ENCODE measurements around the gene TMEM145.

Gene TMEM145

DNA sequence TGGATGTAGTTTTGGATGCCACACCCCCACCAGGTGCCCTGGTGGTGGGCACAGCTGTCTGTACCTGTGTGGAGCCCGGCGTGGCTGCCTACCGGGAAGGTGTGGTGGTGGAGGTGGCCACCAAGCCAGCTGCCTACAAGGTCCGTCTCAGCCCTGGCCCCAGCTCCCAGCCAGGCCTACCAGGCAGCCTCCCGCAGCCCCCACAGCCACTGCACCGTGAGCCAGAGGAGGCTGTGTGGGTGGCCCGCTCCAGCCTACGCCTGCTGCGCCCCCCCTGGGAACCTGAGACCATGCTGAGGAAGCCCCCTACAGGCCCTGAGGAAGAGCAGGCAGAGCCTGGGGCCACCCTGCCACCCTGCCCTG, 40.6 kb upstream of the TMEM145 start:
- TF ChIP-seq, protein P1, sequence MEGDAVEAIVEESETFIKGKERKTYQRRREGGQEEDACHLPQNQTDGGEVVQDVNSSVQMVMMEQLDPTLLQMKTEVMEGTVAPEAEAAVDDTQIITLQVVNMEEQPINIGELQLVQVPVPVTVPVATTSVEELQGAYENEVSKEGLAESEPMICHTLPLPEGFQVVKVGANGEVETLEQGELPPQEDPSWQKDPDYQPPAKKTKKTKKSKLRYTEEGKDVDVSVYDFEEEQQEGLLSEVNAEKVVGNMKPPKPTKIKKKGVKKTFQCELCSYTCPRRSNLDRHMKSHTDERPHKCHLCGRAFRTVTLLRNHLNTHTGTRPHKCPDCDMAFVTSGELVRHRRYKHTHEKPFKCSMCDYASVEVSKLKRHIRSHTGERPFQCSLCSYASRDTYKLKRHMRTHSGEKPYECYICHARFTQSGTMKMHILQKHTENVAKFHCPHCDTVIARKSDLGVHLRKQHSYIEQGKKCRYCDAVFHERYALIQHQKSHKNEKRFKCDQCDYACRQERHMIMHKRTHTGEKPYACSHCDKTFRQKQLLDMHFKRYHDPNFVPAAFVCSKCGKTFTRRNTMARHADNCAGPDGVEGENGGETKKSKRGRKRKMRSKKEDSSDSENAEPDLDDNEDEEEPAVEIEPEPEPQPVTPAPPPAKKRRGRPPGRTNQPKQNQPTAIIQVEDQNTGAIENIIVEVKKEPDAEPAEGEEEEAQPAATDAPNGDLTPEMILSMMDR (IDR thresholded peaks at IDR 0.05; ENCODE audit: low read depth, low read length, poor library complexity, severe bottlenecking) = no peak
- no peak for TF ChIP-seq EZH2phosphoT487 (IDR thresholded peaks at IDR 0.05; ENCODE audit: borderline replicate concordance, low read length)
- H4K20me1 ChIP-seq (ENCODE audit: control insufficient read depth, insufficient read depth, low read depth, low read length) = no peaks in the 10 kb centered on the region
- H3K79me2 ChIP-seq (ENCODE audit: control insufficient read depth, low read length) = peaks cover 19% of the 10 kb centered on the region
- H3F3A ChIP-seq (ENCODE audit: control insufficient read depth, insufficient read depth) = peaks cover 3% of the 10 kb centered on the region; the same call in 1 of the 2 replicates
- no peaks in the 10 kb centered on the region for H3K9me2 ChIP-seq (replicated peaks; ENCODE audit: control insufficient read depth, low read length)
- H3K4me3 ChIP-seq (ENCODE audit: low read length) = no peak overlapping the region
- no peak overlapping the region for H3K4me2 ChIP-seq (ENCODE audit: low read length)
- H3K36me3 ChIP-seq (ENCODE audit: control insufficient read depth, low read length) = peaks cover 6% of the 10 kb centered on the region; the same call in 1 of the 2 replicates
- no peaks in the 10 kb centered on the region for H3K27me3 ChIP-seq (ENCODE audit: control insufficient read depth, low read length)
- H3K27ac ChIP-seq (ENCODE audit: low read depth, low read length) = no peak overlapping the region
- H3K4me1 ChIP-seq (ENCODE audit: control insufficient read depth, low read length) = peaks cover 26% of the 10 kb centered on the region
- H3K9me3 ChIP-seq (ENCODE audit: control insufficient read depth, insufficient read depth, low read length) = no peaks in the 10 kb centered on the region

DNA sequence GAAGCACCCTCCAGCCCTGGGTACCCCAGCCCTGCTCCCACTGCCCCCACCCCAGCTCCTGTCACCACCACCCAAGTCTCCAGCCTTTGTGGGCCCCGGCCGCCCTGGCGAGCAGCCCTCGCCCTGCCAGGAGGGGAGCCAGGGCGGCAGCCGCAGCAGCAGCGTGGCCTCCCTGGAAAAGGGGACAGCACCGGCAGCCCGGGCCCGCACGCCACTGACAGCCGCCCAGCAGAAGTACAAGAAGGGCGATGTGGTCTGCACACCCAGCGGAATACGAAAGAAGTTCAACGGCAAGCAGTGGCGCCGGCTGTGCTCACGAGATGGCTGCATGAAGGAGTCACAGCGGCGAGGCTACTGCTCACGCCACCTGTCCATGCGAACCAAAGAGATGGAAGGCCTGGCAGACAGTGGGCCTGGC, 40.1 kb upstream of the TMEM145 start:
- H3K79me2 ChIP-seq (ENCODE audit: control insufficient read depth, low read length) = peaks cover 19% of the 10 kb centered on the region
- TF ChIP-seq, protein P1 (IDR thresholded peaks at IDR 0.05; ENCODE audit: low read depth, low read length, poor library complexity, severe bottlenecking) = no peak
- no peak for TF ChIP-seq EZH2phosphoT487 (IDR thresholded peaks at IDR 0.05; ENCODE audit: borderline replicate concordance, low read length)

DNA sequence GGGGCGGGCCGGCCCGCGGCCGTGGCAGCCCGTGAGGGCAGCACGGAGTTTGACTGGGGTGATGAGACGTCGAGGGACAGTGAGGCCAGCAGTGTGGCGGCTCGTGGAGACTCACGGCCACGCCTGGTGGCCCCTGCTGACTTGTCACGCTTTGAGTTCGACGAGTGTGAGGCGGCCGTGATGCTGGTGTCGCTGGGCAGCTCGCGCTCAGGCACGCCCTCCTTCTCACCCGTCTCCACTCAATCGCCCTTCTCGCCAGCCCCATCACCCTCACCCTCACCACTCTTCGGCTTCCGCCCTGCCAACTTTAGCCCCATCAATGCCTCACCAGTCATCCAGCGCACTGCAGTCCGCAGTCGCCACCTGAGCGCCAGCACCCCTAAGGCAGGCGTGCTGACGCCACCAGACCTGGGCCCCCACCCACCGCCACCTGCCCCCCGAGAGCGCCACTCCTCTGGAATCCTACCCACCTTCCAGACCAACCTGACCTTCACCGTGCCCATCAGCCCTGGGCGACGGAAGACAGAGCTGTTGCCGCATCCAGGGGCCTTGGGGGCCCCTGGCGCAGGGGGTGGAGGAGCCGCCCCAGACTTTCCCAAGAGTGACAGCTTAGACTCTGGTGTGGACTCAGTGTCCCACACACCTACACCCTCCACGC, 39.6 kb upstream of the TMEM145 start:
- Histone ChIP-seq H3K9me2 (replicated peaks; ENCODE audit: control insufficient read depth, low read length) (no peaks in the 10 kb centered on the region), H3K36me3 (ENCODE audit: control insufficient read depth, low read length) (peaks cover 6% of the 10 kb centered on the region; the same call in 1 of the 2 replicates), H3F3A (ENCODE audit: control insufficient read depth, insufficient read depth) (peaks cover 3% of the 10 kb centered on the region; the same call in 1 of the 2 replicates), H3K4me2 (ENCODE audit: low read length) (no peak overlapping the region), H3K79me2 (ENCODE audit: control insufficient read depth, low read length) (peaks cover 19% of the 10 kb centered on the region), H4K20me1 (ENCODE audit: control insufficient read depth, insufficient read depth, low read depth, low read length) (no peaks in the 10 kb centered on the region), H3K27ac (ENCODE audit: low read depth, low read length) (no peak overlapping the region), H3K9me3 (ENCODE audit: control insufficient read depth, insufficient read depth, low read length) (no peaks in the 10 kb centered on the region), H3K4me3 (ENCODE audit: low read length) (no peak overlapping the region), H3K4me1 (ENCODE audit: control insufficient read depth, low read length) (peaks cover 25% of the 10 kb centered on the region), H3K27me3 (ENCODE audit: control insufficient read depth, low read length) (no peaks in the 10 kb centered on the region)
- TF ChIP-seq, protein P1 (IDR thresholded peaks at IDR 0.05; ENCODE audit: low read depth, low read length, poor library complexity, severe bottlenecking) = no peak
- no peak for TF ChIP-seq EZH2phosphoT487 (IDR thresholded peaks at IDR 0.05; ENCODE audit: borderline replicate concordance, low read length)

More for the DNA sequence above, 40.1 kb upstream of the TMEM145 start:
- peaks cover 6% of the 10 kb centered on the region; the same call in 1 of the 2 replicates for H3K36me3 ChIP-seq (ENCODE audit: control insufficient read depth, low read length)
- H3K27me3 ChIP-seq (ENCODE audit: control insufficient read depth, low read length) = no peaks in the 10 kb centered on the region
- no peaks in the 10 kb centered on the region for H3K9me3 ChIP-seq (ENCODE audit: control insufficient read depth, insufficient read depth, low read length)
- no peak overlapping the region for H3K4me3 ChIP-seq (ENCODE audit: low read length)
- H3K27ac ChIP-seq (ENCODE audit: low read depth, low read length) = no peak overlapping the region
- no peaks in the 10 kb centered on the region for H3K9me2 ChIP-seq (replicated peaks; ENCODE audit: control insufficient read depth, low read length)
- H4K20me1 ChIP-seq (ENCODE audit: control insufficient read depth, insufficient read depth, low read depth, low read length) = no peaks in the 10 kb centered on the region
- no peak overlapping the region for H3K4me2 ChIP-seq (ENCODE audit: low read length)
- H3F3A ChIP-seq (ENCODE audit: control insufficient read depth, insufficient read depth) = peaks cover 3% of the 10 kb centered on the region; the same call in 1 of the 2 replicates
- H3K4me1 ChIP-seq (ENCODE audit: control insufficient read depth, low read length) = peaks cover 21% of the 10 kb centered on the region
